Osteoblast (primary cell): ENCODE results near the gene TRIP11. TPM values are rescaled to one million over a fixed set of nuclear protein-coding genes. Genes with fewer than 3 reads are reported as not detected.

ENCODE experiments used
- DNase-seq: peaks from one replicate; pipeline ENCODE4 v3.0.0; 2011; ENCODE audit warnings: low spot score, mixed read lengths; ENCODE audit not compliant: insufficient read length; ENCODE audit errors: missing footprints
- H2AFZ ChIP-seq: 2 replicates; pipeline ENCODE4 v1.6.0; 2011; ENCODE audit warnings: mild to moderate bottlenecking, low read length
- H3K27ac ChIP-seq: 2 replicates; pipeline ENCODE4 v1.5.1; 2011; ENCODE audit warnings: mild to moderate bottlenecking, low read depth, low read length, moderate library complexity
- H3K27me3 ChIP-seq: 2 replicates; pipeline ENCODE4 v1.6.0; 2012; ENCODE audit warnings: mild to moderate bottlenecking, control low read depth, inconsistent platforms, low read length, moderate library complexity; ENCODE audit not compliant: insufficient read depth
- H3K36me3 ChIP-seq: 2 replicates; pipeline ENCODE4 v1.5.1; 2011; ENCODE audit warnings: mild to moderate bottlenecking, low read length, control low read depth, moderate library complexity; ENCODE audit not compliant: insufficient read depth
- H3K4me1 ChIP-seq: 2 replicates; pipeline ENCODE4 v1.5.1; 2011; ENCODE audit warnings: mild to moderate bottlenecking, low read length, control low read depth, moderate library complexity; ENCODE audit not compliant: insufficient read depth
- H3K4me2 ChIP-seq: 2 replicates; pipeline ENCODE4 v1.6.0; 2011; ENCODE audit warnings: mild to moderate bottlenecking, low read length; ENCODE audit not compliant: insufficient read depth
- H3K4me3 ChIP-seq: fragments of 200-600 bp; sonication (generic); 3 replicates; pipeline ENCODE4 v1.5.1; 2012; ENCODE audit warnings: mild to moderate bottlenecking, low read length, inconsistent platforms; ENCODE audit not compliant: insufficient read depth
- H3K79me2 ChIP-seq: 2 replicates; pipeline ENCODE4 v1.6.0; 2012; ENCODE audit warnings: mild to moderate bottlenecking, low read length, control low read depth, inconsistent platforms; ENCODE audit not compliant: insufficient read depth
- H3K9me3 ChIP-seq: 2 replicates; pipeline ENCODE4 v1.5.1; 2011; ENCODE audit warnings: low read depth, low read length, control low read depth
- H4K20me1 ChIP-seq: 2 replicates; pipeline ENCODE4 v1.6.0; 2012; ENCODE audit warnings: mild to moderate bottlenecking, low read length, control low read depth; ENCODE audit not compliant: insufficient read depth
- CTCF ChIP-seq: IDR thresholded peaks from 2 replicates; pipeline ENCODE4 v1.5.1; 2011; ENCODE audit warnings: mild to moderate bottlenecking, low read depth, low read length, moderate library complexity; ENCODE audit errors: extremely low read depth
- total RNA-seq: library from RNA; depleted of rRNA; stranded (reverse); fragments of >200 nt; gene quantifications from 2 replicates; pipeline ENCODE4 v1.2.3, GENCODE V29; 2012

The TRIP11 gene
- total RNA-seq, 1 donor, result 38.0 TPM

- Histone ChIP-seq H3K4me3 (no peak overlapping the region), H3K9me3 (no peaks in the 10 kb centered on the region), H3K27ac (no peak overlapping the region), H3K36me3 (peaks cover 42% of the 10 kb centered on the region), H4K20me1 (no peaks in the 10 kb centered on the region), H3K27me3 (no peaks in the 10 kb centered on the region), H3K4me1 (no peaks in the 10 kb centered on the region), H3K4me2 (no peak overlapping the region), H2AFZ (no peak overlapping the region), H3K79me2 (peaks cover 8% of the 10 kb centered on the region)
- no peak for DNase-seq
- no peak for TF ChIP-seq CTCF
Observed at GRCh38 chr14:92009604-92010003, 30.3 kb downstream of the TRIP11 start.

- Histone ChIP-seq H3K4me1 (no peaks in the 10 kb centered on the region), H2AFZ (no peak overlapping the region), H4K20me1 (no peaks in the 10 kb centered on the region), H3K27ac (no peak overlapping the region), H3K9me3 (no peaks in the 10 kb centered on the region), H3K4me3 (no peak overlapping the region), H3K36me3 (peaks cover 31% of the 10 kb centered on the region), H3K27me3 (no peaks in the 10 kb centered on the region), H3K79me2 (no peaks in the 10 kb centered on the region), H3K4me2 (no peak overlapping the region)
- no peak for TF ChIP-seq CTCF
- no peak for DNase-seq
Observed at GRCh38 chr14:92005019-92005418, 34.8 kb downstream of the TRIP11 start.

GRCh38 chr14:92004062-92004461 lies 35.8 kb downstream of the TRIP11 start:
- DNase-seq, result no peak
- Histone ChIP-seq H3K4me1 (no peaks in the 10 kb centered on the region), H3K4me2 (no peak overlapping the region), H3K9me3 (no peaks in the 10 kb centered on the region), H3K4me3 (no peak overlapping the region), H3K27me3 (no peaks in the 10 kb centered on the region), H4K20me1 (no peaks in the 10 kb centered on the region), H3K36me3 (peaks cover 36% of the 10 kb centered on the region), H3K79me2 (no peaks in the 10 kb centered on the region), H3K27ac (no peak overlapping the region), H2AFZ (no peak overlapping the region)
- TF ChIP-seq CTCF, result no peak

GRCh38 chr14:91998667-91999570 lies 40.9 kb downstream of the TRIP11 start:
- Histone ChIP-seq H3K79me2 (no peaks in the 10 kb centered on the region), H3K4me1 (peaks cover 10% of the 10 kb centered on the region), H3K9me3 (no peaks in the 10 kb centered on the region), H3K4me3 (no peak overlapping the region), H3K4me2 (no peak overlapping the region), H2AFZ (no peak overlapping the region), H3K27me3 (no peaks in the 10 kb centered on the region), H3K27ac (no peak overlapping the region), H4K20me1 (peaks cover 6% of the 10 kb centered on the region), H3K36me3 (peaks cover 22% of the 10 kb centered on the region)
- no peak for DNase-seq
- TF ChIP-seq CTCF, result no peak
